ENCODE measurements around the gene ELOVL6.
A peak's percentile ranks its signal among the peaks of the same experiment; 100 is the strongest.

The ELOVL6 gene

DNA sequence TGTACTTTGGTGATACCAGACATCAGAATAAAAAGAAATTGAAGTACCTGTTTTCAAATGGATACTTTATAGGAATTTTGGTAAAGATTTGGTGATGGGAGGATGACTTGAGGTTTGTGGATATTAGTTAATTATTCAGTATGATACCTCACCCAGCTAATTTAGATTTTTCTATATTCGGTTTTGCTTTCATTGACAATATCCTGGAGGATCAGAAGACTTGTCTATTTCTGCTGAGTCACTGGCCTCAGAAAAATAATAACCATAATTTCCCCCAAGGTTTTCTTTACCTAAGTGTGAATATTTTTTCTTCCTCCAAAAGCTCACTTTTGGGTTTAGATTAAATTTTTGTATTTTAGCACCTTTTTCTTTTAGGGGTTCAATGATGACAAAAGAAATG is 185.5 kb downstream of the ELOVL6 start:
- H3K27ac Mint-ChIP-seq = no peak overlapping the region
- ATAC-seq = no peak
- no peak overlapping the region for H3K4me3 Mint-ChIP-seq
- H3K9me3 Mint-ChIP-seq = no peaks in the 10 kb centered on the region
- H3K36me3 Mint-ChIP-seq (ENCODE audit: low read depth) = no peaks in the 10 kb centered on the region
- no peaks in the 10 kb centered on the region for H3K27me3 Mint-ChIP-seq
- H3K4me1 Mint-ChIP-seq = no peaks in the 10 kb centered on the region
- no peak for DNase-seq

DNA sequence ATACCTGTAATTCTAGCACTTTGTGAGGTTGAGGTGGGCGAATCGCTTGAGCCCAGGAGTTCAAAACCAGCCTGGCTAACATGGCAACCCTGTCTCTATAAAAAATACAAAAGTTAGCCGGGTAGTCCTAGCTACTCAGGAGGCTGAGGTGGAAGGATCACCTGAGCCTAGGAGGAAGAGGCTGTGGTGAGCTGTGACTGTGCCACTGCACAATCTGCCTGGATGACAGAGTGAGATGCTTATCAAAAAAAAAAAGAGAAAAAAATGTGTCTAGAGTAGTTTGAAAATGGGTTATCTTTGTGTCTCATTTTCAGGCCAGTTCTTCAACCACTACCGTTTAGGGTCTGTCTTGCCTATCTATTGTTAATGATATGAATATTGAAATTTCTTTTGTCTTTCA is 187.6 kb downstream of the ELOVL6 start:
- no peaks in the 10 kb centered on the region for H3K4me1 Mint-ChIP-seq
- H3K4me3 Mint-ChIP-seq = no peak overlapping the region
- ATAC-seq = no peak
- no peak for DNase-seq
- H3K36me3 Mint-ChIP-seq (ENCODE audit: low read depth) = no peaks in the 10 kb centered on the region
- H3K27ac Mint-ChIP-seq = no peak overlapping the region
- no peaks in the 10 kb centered on the region for H3K27me3 Mint-ChIP-seq
- no peaks in the 10 kb centered on the region for H3K9me3 Mint-ChIP-seq

DNA sequence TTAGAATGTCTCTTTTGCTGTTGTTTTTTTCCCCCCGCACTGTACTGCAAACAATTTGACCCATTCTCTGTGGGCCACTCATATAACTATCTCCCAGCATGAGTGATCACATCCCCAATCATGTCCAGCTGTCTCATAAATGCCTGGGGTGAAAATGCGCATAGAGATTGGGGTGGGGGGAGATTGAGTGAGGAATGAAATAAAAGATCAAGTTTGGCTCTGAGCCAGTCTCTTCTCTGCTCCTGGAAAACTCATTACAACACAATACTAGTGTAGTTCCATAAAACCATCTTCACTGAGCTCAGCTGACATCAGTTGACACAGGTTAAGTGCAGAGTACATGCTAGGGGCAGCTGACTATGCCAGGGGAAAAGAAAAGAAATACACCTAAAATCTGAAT is 188.9 kb downstream of the ELOVL6 start:
- H3K4me3 Mint-ChIP-seq = no peak overlapping the region

DNA sequence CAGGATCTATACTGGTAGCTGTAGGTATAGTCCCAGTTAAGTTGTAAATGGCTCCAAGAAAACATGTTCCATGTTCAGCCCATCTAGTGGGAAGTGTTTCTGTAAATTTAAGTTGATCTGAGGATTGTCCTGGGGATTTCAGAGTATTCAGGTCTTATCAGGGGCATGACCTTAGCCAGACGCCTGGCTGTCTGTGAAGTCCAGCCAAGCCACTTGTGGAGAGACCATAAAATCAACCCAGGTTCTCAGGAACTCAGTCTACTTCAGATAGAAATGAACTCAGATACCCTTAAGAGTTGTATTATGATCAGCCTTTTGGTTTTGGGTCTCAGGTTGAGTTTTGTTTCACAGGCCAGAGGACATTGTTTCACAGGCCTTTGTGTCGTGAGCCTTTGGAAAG is 189.9 kb downstream of the ELOVL6 start:
- Mint-ChIP-seq H3K9me3 (no peaks in the 10 kb centered on the region), H3K27ac (no peak overlapping the region), H3K36me3 (ENCODE audit: low read depth) (no peaks in the 10 kb centered on the region), H3K4me1 (peaks cover 3% of the 10 kb centered on the region), H3K27me3 (peaks cover 4% of the 10 kb centered on the region), H3K4me3 (no peak overlapping the region)
- ATAC-seq (no peak), DNase-seq (no peak)

More for the DNA sequence above, 188.9 kb downstream of the ELOVL6 start:
- Mint-ChIP-seq H3K36me3 (ENCODE audit: low read depth) (no peaks in the 10 kb centered on the region), H3K4me1 (no peaks in the 10 kb centered on the region), H3K27me3 (no peaks in the 10 kb centered on the region), H3K9me3 (no peaks in the 10 kb centered on the region), H3K27ac (no peak overlapping the region)
- DNase-seq (no peak), ATAC-seq (no peak)

DNA sequence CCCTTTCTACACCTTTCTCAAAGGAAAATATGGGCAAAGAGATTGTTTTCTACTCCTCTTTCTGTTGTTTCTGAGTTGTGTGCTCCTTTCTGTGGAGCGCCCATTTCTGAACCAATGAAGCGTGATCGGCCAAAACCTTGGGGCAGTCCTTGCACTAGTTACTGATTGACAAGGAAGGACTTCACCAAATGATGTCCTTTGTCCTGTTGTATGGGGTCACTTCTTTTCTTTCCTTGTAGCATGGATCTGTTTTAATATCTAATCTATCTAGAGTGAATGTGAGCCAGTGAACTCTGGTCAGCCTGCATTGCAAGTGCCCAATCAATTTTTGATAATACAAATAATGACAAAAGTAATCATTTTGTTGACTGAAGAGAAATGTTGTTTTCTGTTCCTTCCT is 191.2 kb downstream of the ELOVL6 start:
- no peak for ATAC-seq
- H3K27ac Mint-ChIP-seq = no peak overlapping the region
- peaks cover 4% of the 10 kb centered on the region for H3K27me3 Mint-ChIP-seq

DNA sequence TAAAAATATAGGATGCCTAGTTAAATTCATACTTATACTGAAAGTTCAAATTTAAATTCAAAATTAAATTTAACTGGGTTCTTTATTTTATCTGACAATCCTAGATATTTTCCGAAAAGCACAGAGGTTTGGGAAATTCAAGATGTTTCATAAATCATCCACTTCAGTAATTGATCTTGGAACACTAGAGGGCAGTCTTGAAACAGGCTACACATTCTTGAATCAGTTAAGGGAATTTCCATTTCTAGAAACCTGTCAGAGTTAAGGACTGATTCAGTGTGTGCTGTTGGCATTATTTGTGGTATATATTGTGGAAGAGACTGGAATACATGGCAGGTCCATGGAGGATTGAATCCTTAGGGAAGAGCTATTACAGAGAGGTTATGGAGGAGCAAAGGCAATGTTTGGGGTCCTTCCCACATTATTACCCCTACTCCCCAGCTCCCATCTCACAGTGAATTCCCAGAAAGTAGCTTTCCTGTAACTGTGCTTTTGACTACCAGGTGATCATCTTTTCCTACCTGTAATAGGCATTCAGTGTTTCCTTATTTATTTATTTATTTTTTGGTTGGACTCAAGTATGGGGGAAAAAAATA is 192.9 kb downstream of the ELOVL6 start:
- Mint-ChIP-seq H3K27ac (no peak overlapping the region), H3K4me1 (peaks cover 3% of the 10 kb centered on the region), H3K9me3 (no peaks in the 10 kb centered on the region), H3K4me3 (no peak overlapping the region), H3K27me3 (peaks cover 4% of the 10 kb centered on the region), H3K36me3 (ENCODE audit: low read depth) (no peaks in the 10 kb centered on the region)
- peak; percentile 26 for ATAC-seq
- no peak for DNase-seq

More for the DNA sequence above, 191.2 kb downstream of the ELOVL6 start:
- Mint-ChIP-seq H3K4me3 (no peak overlapping the region), H3K4me1 (peaks cover 3% of the 10 kb centered on the region), H3K36me3 (ENCODE audit: low read depth) (no peaks in the 10 kb centered on the region), H3K9me3 (no peaks in the 10 kb centered on the region)
- no peak for DNase-seq

DNA sequence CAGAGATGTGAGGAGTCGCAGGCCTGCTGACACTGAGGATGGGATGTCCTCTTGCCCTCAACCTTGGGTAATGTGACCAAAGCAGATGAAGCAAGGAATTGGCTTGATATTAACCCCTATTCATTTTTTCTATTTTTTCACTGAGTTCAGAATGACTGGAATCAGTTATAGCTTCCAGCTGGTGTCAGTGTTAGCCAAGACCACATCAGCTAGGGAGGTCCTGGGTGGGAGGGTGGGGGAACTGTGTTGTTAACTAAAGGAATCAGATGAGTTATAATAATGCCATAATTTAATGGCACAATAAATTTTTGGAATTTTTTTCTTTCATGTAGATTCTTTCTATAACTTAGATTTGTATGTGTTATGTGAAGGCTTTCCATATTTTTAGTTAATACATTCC is 193.9 kb downstream of the ELOVL6 start:
- H3K27ac Mint-ChIP-seq = no peak overlapping the region
- DNase-seq = no peak
- no peak overlapping the region for H3K4me3 Mint-ChIP-seq
- peaks cover 4% of the 10 kb centered on the region for H3K27me3 Mint-ChIP-seq
- H3K36me3 Mint-ChIP-seq (ENCODE audit: low read depth) = no peaks in the 10 kb centered on the region
- peaks cover 3% of the 10 kb centered on the region for H3K4me1 Mint-ChIP-seq
- ATAC-seq = no peak
- no peaks in the 10 kb centered on the region for H3K9me3 Mint-ChIP-seq

DNA sequence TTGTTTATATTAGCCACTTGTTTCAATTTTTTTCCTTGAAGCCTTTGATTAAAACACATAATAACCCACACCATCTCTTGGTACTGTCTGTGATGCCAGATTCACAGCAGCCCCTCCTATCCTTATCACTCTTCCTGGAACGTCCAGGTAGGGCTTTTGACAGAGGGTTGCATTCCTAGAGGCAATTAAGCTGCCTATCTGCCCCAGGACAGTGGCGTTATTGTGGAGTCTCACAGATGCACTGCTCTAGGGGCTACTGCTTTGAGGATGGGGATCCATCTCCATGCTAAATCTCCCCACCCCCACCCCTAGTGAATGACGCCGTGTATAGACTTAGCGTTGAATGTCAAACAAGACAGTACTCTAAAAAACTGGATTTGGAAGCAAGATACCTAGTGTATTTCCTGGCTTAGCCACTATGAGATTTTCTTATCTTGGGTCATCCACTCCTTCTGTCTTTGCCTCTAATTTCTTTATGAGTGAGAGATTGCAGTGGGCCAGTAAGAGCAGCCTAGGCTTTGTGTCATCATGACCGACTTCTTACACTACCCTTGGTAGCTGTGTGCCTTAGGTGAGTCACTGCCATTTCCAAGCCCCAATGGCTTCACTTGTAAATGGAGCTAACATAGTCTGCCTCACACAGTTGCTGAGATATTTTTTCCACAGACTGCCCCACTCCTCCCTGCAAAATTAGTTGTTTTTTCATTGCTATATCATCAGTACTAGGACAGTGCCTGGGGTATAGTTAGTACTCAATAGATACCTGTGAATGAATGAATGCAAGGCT is 194.8 kb downstream of the ELOVL6 start:
- no peaks in the 10 kb centered on the region for H3K9me3 Mint-ChIP-seq
- peaks cover 3% of the 10 kb centered on the region for H3K4me1 Mint-ChIP-seq
- no peaks in the 10 kb centered on the region for H3K36me3 Mint-ChIP-seq (ENCODE audit: low read depth)
- peak; percentile 91 for ATAC-seq
- peaks cover 6% of the 10 kb centered on the region for H3K27me3 Mint-ChIP-seq
- no peak for DNase-seq
- H3K4me3 Mint-ChIP-seq = no peak overlapping the region
- H3K27ac Mint-ChIP-seq = no peak overlapping the region

DNA sequence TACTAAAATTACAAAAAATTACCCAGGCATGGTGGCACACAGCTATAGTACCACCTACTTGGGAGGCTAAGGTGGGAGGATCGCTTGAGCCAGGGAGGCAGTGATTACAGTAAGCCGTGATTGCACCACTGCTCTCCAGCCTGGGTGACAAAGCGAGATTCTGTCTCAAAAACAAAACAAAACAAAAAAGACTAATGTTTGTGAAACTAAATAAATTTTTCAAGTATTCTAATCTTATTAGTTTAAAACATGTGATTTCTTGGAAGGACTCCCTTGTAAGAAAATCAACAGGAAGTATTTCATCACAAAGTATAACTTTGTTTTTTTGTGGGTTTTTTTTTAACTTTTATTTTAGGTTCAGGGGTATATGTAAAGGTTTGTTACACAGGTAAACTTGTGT is 196.1 kb downstream of the ELOVL6 start:
- peaks cover 3% of the 10 kb centered on the region for H3K4me1 Mint-ChIP-seq
- peaks cover 8% of the 10 kb centered on the region for H3K27me3 Mint-ChIP-seq
- ATAC-seq = no peak
- H3K4me3 Mint-ChIP-seq = no peak overlapping the region
- no peaks in the 10 kb centered on the region for H3K36me3 Mint-ChIP-seq (ENCODE audit: low read depth)
- DNase-seq = no peak
- no peak overlapping the region for H3K27ac Mint-ChIP-seq
- H3K9me3 Mint-ChIP-seq = no peaks in the 10 kb centered on the region

DNA sequence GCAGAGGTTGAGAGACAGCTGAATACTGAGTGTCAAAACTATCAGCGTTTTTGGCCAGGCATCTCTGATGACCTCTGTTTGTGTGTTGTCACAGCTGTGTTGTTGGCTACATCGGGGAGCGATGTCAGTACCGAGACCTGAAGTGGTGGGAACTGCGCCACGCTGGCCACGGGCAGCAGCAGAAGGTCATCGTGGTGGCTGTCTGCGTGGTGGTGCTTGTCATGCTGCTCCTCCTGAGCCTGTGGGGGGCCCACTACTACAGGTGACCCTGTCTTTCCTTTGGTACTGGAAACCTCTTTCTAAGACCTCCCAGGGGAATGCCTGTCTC is 198.9 kb downstream of the ELOVL6 start:
- Mint-ChIP-seq H3K36me3 (ENCODE audit: low read depth) (no peaks in the 10 kb centered on the region), H3K4me1 (peaks cover 8% of the 10 kb centered on the region), H3K9me3 (no peaks in the 10 kb centered on the region), H3K27ac (no peak overlapping the region), H3K4me3 (no peak overlapping the region), H3K27me3 (peaks cover 8% of the 10 kb centered on the region)
- ATAC-seq (no peak), DNase-seq (no peak)

DNA sequence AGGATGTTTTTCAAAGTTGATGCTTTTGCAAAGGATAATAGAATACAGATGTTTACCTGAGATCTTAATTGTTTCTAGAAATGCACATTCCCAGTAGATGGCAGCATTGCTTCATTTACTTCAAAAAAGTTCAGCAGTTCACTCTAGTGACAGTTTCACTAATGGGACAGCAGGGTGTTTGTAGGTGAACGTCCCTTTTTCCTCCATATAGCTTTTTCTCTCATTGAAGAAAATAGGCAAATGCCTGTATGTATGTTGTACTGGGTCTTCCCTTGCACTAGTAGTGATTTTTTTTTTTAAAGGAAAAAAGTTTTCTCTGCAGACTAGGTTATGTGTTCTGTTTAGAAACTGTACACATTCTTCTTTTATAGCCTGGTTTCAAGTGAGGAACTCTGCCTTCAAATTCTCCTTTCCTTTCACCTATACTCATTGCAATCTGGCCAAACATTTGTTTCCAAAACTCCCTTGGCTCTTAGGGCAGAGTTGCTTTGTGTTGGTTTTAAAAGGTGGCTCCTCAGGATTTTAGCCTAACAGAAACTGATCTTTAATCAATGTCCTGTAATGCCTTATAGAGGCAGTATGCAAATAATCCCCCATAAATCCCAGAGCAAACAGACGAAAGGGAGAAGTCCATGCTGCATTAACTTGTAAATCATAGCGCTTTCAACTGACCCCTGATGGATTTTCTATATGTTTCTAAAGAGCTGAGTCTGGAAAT is 199.4 kb downstream of the ELOVL6 start:
- H3K9me3 Mint-ChIP-seq = no peaks in the 10 kb centered on the region
- ATAC-seq (peak; percentile 37), DNase-seq (no peak)
- H3K4me3 Mint-ChIP-seq = no peak overlapping the region
- peaks cover 10% of the 10 kb centered on the region for H3K4me1 Mint-ChIP-seq
- H3K27ac Mint-ChIP-seq = no peak overlapping the region
- peaks cover 3% of the 10 kb centered on the region for H3K27me3 Mint-ChIP-seq
- H3K36me3 Mint-ChIP-seq (ENCODE audit: low read depth) = no peaks in the 10 kb centered on the region

DNA sequence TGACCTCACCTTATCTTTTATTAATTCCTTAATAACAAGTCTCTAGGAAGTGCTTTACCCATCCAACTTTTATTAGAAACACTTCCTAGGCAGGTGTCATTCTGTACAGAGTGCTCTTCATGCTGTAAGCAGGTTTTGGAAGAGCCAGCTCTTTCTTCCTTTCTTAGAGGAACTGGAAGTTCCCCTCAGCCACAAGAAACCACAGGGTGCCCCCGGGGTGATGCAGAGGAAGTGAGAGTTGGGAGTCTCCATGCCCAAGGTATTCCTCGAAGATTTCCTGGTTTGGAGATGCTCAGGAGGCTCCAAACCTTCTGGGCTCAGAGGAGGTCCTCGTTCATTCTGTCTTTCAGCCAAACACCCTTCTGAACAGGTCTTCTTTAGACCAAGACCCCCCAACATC is 201.9 kb downstream of the ELOVL6 start:
- DNase-seq = no peak
- ATAC-seq = no peak
- no peaks in the 10 kb centered on the region for H3K36me3 Mint-ChIP-seq (ENCODE audit: low read depth)
- H3K27me3 Mint-ChIP-seq = peaks cover 7% of the 10 kb centered on the region
- no peak overlapping the region for H3K4me3 Mint-ChIP-seq
- H3K27ac Mint-ChIP-seq = no peak overlapping the region
- no peaks in the 10 kb centered on the region for H3K9me3 Mint-ChIP-seq
- peaks cover 10% of the 10 kb centered on the region for H3K4me1 Mint-ChIP-seq

Measured in activated naive CD8-positive, alpha-beta T cell treated with anti-CD3 and anti-CD28 coated beads, Interleukin-2, amount 50 U/mL, for 24 hours (primary cell).